ENCODE data around the gene ASTN2.

GRCh38 chr9:117305454-117305853 lies 109.4 kb downstream of the ASTN2 start:
- TF ChIP-seq EZH2 (IDR thresholded peaks at IDR 0.05; ENCODE audit: insufficient read depth, poor library complexity, severe bottlenecking) = no peak
- TF ChIP-seq EZH2phosphoT487 (IDR thresholded peaks at IDR 0.05; ENCODE audit: insufficient read depth, low read depth) = no peak

Measured in GM23248 (cell line).